Stomach (tissue), 9 donors: ENCODE results near the gene SPECC1. TPM values are rescaled to one million over a fixed set of nuclear protein-coding genes. Genes with fewer than 3 reads are reported as not detected.

Experiments used
- DNase-seq, 2 donors: peaks; one replicate each; pipeline versions ENCODE4 v3.0.0 to v3.0.0-alpha.2; 2013 to 2019
- H3K27ac ChIP-seq, 5 donors: fragments of 200-600 bp in 4 of 5; sonication (generic) in 4 of 5; one replicate each; pipeline ENCODE4 v1.5.1; 2013 to 2019; ENCODE audit warnings: mild to moderate bottlenecking in 1 of 5, moderate library complexity in 1 of 5
- H3K27me3 ChIP-seq, 3 donors: fragments of 200-600 bp; sonication (generic); one replicate each; pipeline ENCODE4 v1.5.1; 2017 to 2019; ENCODE audit warnings: mixed run types in 1 of 3
- H3K36me3 ChIP-seq, 4 donors: fragments of 200-600 bp; sonication (generic); 1 replicate in 3 of 4; 2 replicates in 1 of 4; pipeline ENCODE4 v1.5.1; 2016 to 2019
- H3K4me1 ChIP-seq, 4 donors: fragments of 200-600 bp; sonication (generic); one replicate each; pipeline ENCODE4 v1.5.1; 2016 to 2019
- H3K4me3 ChIP-seq, 4 donors: fragments of 200-600 bp; sonication (generic) in 3 of 4; one replicate each; pipeline ENCODE4 v1.5.1; 2016 to 2019; ENCODE audit warnings: mild to moderate bottlenecking in 1 of 4
- H3K9me3 ChIP-seq, 4 donors: fragments of 200-600 bp; sonication (generic); one replicate each; pipeline ENCODE4 v1.5.1; 2016 to 2019
- CTCF ChIP-seq, 7 experiments: fragments of 450-650 bp in 4 of 7; fragments of 200-600 bp in 3 of 7; sonication (generic) in 3 of 7; IDR thresholded peaks; one replicate each; pipeline ENCODE4 v1.5.1; 2016 to 2019; ENCODE audit warnings: antibody characterized with exemption in 7 of 7, control low read depth in 2 of 7, mild to moderate bottlenecking in 1 of 7
- EP300 ChIP-seq: sonication (generic); formaldehyde crosslinking; IDR thresholded peaks from one replicate; pipeline ENCODE4 v1.6.1; 2017; ENCODE audit warnings: antibody characterized with exemption
- POLR2A ChIP-seq, 4 donors: fragments of 450-650 bp; IDR thresholded peaks; one replicate each; pipeline ENCODE4 v1.6.1; 2016; ENCODE audit warnings: antibody characterized with exemption in 4 of 4, control low read depth in 2 of 4, mild to moderate bottlenecking in 1 of 4, moderate library complexity in 1 of 4
- POLR2AphosphoS5 ChIP-seq, 3 donors: sonication (generic); formaldehyde crosslinking; IDR thresholded peaks; one replicate each; pipeline ENCODE4 v1.6.1; 2016; ENCODE audit warnings: antibody characterized with exemption in 3 of 3
- WGBS, 5 donors: extraction: QIAGEN DNeasy Blood & Tissue Kit in 3 of 5; methylation state at CpG; one replicate each; pipeline versions ENCODE4 v1.1.5 to v1.1.7; 2013 to 2018; 5-methylcytosine and 5-hydroxymethylcytosine counted together
- intact Hi-C: fragments of 100-400 bp; cut with DNase I; formaldehyde crosslinking; loops from one replicate; pipeline ENCODE4 v1.15.1; 2023; ENCODE audit warnings: low total_unique reads
- polyA plus RNA-seq, 3 donors: library from polyadenylated mRNA; stranded (reverse); fragments of 200-250 nt; gene quantifications; one replicate each; pipeline ENCODE4 v1.2.3, GENCODE V29; 2013
- total RNA-seq, 5 donors: library from RNA; depleted of rRNA; stranded (reverse); fragments of >200 nt; gene quantifications; one replicate each; pipeline versions ENCODE4 v1.1.0 to v1.2.3, GENCODE V29; 2014 to 2016
- donor health status: healthy with polysubstance abuse.
- donor health status: Bipolar disorder and iron deficiency.
- donor health status: healthy.

The SPECC1 gene
- total and polyA plus RNA-seq, 8 donors: 12.8 to 161 (median 34.5) TPM

DNA sequence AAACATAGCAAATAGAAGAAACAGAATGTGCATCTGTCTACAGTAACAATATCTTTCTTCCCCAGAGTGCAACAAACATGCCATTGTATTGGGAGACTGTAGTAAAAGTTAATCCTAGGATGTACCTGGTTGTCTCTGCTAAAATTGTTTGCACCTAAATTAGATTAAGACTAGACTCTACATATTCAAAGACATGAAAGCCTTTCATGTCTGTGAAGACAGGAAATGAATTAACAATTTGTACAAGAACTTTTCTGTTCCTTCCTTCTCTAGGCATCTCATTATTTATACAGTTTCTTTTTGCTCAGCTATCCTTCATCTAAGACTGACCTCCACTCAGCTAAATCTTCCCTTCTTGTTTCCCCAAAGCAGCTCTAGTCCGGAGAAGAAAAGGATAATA, 237.5 kb downstream of the SPECC1 start:
- peaks cover 0 to 9% (median 2%) of the 10 kb centered on the region in 4 donors for H3K9me3 ChIP-seq
- no peaks in the 10 kb centered on the region for H3K4me1 ChIP-seq
- TF ChIP-seq POLR2A (IDR thresholded peaks at IDR 0.05) (no peak), EP300 (no peak), CTCF (IDR thresholded peaks at IDR 0.05) (no peak), POLR2AphosphoS5 (IDR thresholded peaks at IDR 0.05) (no peak)
- H3K4me3 ChIP-seq: no peak overlapping the region
- peaks cover 0 to 29% (median 22%) of the 10 kb centered on the region in 4 donors for H3K36me3 ChIP-seq
- DNase-seq: no peak
- WGBS, 5 donors: 72 to 93% (median 85%) methylated on average over 1 of the region's 1 CpG
- intact Hi-C loops: no loop called here
- no peaks in the 10 kb centered on the region for H3K27me3 ChIP-seq
- H3K27ac ChIP-seq: no peak overlapping the region

- Histone ChIP-seq H3K36me3 (peaks cover 3 to 49% (median 24%) of the 10 kb centered on the region in 4 donors), H3K27me3 (no peaks in the 10 kb centered on the region), H3K4me1 (no peaks in the 10 kb centered on the region), H3K9me3 (peaks cover 0 to 9% (median 2%) of the 10 kb centered on the region in 4 donors), H3K4me3 (no peak overlapping the region), H3K27ac (no peak overlapping the region)
- intact Hi-C loops: no loop called here
- DNase-seq: no peak
- no peak for TF ChIP-seq EP300
- no peak for TF ChIP-seq POLR2AphosphoS5 (IDR thresholded peaks at IDR 0.05)
- no peak for TF ChIP-seq CTCF (IDR thresholded peaks at IDR 0.05)
- TF ChIP-seq POLR2A (IDR thresholded peaks at IDR 0.05): no peak
- WGBS, 5 donors: 72 to 87% (median 77%) methylated on average over 7 of the region's 7 CpGs
Measured at GRCh38 chr17:20253323-20253722, 244.2 kb downstream of the SPECC1 start.

DNA sequence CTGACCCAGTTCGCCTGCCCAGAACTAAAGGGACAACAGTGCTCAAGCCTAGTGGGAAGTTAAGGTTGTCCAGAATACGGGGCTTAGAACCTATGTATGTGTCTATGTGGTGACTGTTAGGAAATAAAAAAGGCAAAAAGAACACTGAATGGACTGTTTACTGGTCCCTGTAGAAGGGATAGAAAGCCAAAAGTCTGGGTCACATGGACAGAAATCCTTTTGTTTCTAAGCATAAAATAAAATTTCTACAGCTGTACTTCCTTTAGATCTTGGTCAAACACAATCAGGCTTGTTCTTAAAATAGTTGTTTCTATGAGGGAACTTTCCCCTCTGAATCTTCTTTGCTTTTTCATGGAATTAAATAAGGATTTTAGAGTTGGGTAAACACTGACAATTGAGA, 245.4 kb downstream of the SPECC1 start:
- Histone ChIP-seq H3K27ac (no peak overlapping the region), H3K36me3 (peaks cover 3 to 51% (median 25%) of the 10 kb centered on the region in 4 donors), H3K4me3 (no peak overlapping the region), H3K27me3 (no peaks in the 10 kb centered on the region), H3K9me3 (no peaks in the 10 kb centered on the region), H3K4me1 (no peaks in the 10 kb centered on the region)
- intact Hi-C loops: no loop called here
- no peak for TF ChIP-seq POLR2A (IDR thresholded peaks at IDR 0.05)
- TF ChIP-seq EP300: no peak
- TF ChIP-seq CTCF (IDR thresholded peaks at IDR 0.05): no peak
- TF ChIP-seq POLR2AphosphoS5 (IDR thresholded peaks at IDR 0.05): no peak
- no peak for DNase-seq
- 82 to 94% (median 85%) methylated on average over 2 of the region's 2 CpGs for WGBS, 5 donors

GRCh38 chr17:20256144-20256543, 247.0 kb downstream of the SPECC1 start:
- TF ChIP-seq POLR2A (IDR thresholded peaks at IDR 0.05) (no peak), CTCF (IDR thresholded peaks at IDR 0.05) (no peak), EP300 (no peak), POLR2AphosphoS5 (IDR thresholded peaks at IDR 0.05) (no peak)
- H3K4me1 ChIP-seq: no peaks in the 10 kb centered on the region
- 82 to 98% (median 88%) methylated on average over 2 of the region's 2 CpGs for WGBS, 5 donors
- H3K9me3 ChIP-seq: no peaks in the 10 kb centered on the region
- DNase-seq: no peak
- intact Hi-C loops: no loop called here
- H3K27me3 ChIP-seq: no peaks in the 10 kb centered on the region
- no peak overlapping the region for H3K4me3 ChIP-seq
- no peak overlapping the region for H3K27ac ChIP-seq
- peaks cover 3 to 62% (median 33%) of the 10 kb centered on the region in 4 donors for H3K36me3 ChIP-seq
